HepG2 (cell line): ENCODE results near the gene TMED6. TPM values are rescaled to one million over a fixed set of nuclear protein-coding genes. Genes with fewer than 3 reads are reported as not detected.

Experiments
- CEBPG ChIP-seq: IDR thresholded peaks from 2 replicates; pipeline ENCODE4 v1.6.1; 2016
- HMGXB3 ChIP-seq: sonication (generic); formaldehyde crosslinking; IDR thresholded peaks from 2 replicates; pipeline ENCODE4 v1.4.0; 2020; ENCODE audit warnings: missing genetic modification reagents, borderline replicate concordance
- KMT2B ChIP-seq: IDR thresholded peaks from 2 replicates; pipeline ENCODE4 v1.6.1; 2016; ENCODE audit warnings: missing genetic modification reagents, missing compliant biosample characterization
- NFKBIZ ChIP-seq: IDR thresholded peaks from 2 replicates; pipeline ENCODE4 v1.6.1; 2018; ENCODE audit warnings: missing genetic modification reagents, missing compliant biosample characterization
- NONO ChIP-seq, 2 experiments: fragments of 450-650 bp in 1 of 2; sonication (generic) in 1 of 2; formaldehyde crosslinking in 1 of 2; IDR thresholded peaks in 1 of 2; conservative IDR thresholded peaks in 1 of 2; 2 replicates each; pipeline versions ENCODE4 v1.6.1 to v1.8.0; 2017 to 2022; ENCODE audit warnings: mild to moderate bottlenecking in 1 of 2, missing genetic modification reagents in 1 of 2, moderate library complexity in 1 of 2
- PLRG1 ChIP-seq: fragments of 450-650 bp; conservative IDR thresholded peaks from 2 replicates; pipeline ENCODE4 v1.6.1; 2016
- SATB2 ChIP-seq: sonication (generic); formaldehyde crosslinking; IDR thresholded peaks from 2 replicates; pipeline ENCODE4 v1.5.0; 2020; ENCODE audit warnings: missing genetic modification reagents
- SP140L ChIP-seq: sonication (generic); formaldehyde crosslinking; IDR thresholded peaks from 2 replicates; pipeline ENCODE4 v1.4.0; 2020; ENCODE audit warnings: missing genetic modification reagents, borderline replicate concordance
- THYN1 ChIP-seq: sonication (generic); formaldehyde crosslinking; IDR thresholded peaks from 2 replicates; pipeline ENCODE4 v1.8.1; 2023; ENCODE audit warnings: low read depth, mild to moderate bottlenecking, moderate library complexity, missing genetic modification reagents, borderline replicate concordance
- TRAFD1 ChIP-seq: sonication (generic); formaldehyde crosslinking; IDR thresholded peaks from 2 replicates; pipeline ENCODE4 v1.5.1; 2020; ENCODE audit warnings: missing genetic modification reagents, mild to moderate bottlenecking, borderline replicate concordance
- ZBTB38 ChIP-seq: sonication (generic); formaldehyde crosslinking; IDR thresholded peaks from 2 replicates; pipeline ENCODE4 v1.5.1; 2020; ENCODE audit warnings: mild to moderate bottlenecking, missing genetic modification reagents
- ZFP41 ChIP-seq: sonication (generic); formaldehyde crosslinking; IDR thresholded peaks from 2 replicates; pipeline ENCODE4 v1.4.0; 2020; ENCODE audit warnings: mild to moderate bottlenecking, missing genetic modification reagents, borderline replicate concordance
- ZNF10 ChIP-seq: sonication (generic); formaldehyde crosslinking; IDR thresholded peaks from 2 replicates; pipeline ENCODE4 v1.4.0; 2020; ENCODE audit warnings: mild to moderate bottlenecking, low read depth, missing genetic modification reagents, borderline replicate concordance
- ZNF207 ChIP-seq: fragments of 450-650 bp; IDR thresholded peaks from 2 replicates; pipeline ENCODE4 v1.6.1; 2016; ENCODE audit warnings: antibody characterized with exemption, borderline replicate concordance
- ZNF75D ChIP-seq: sonication (generic); formaldehyde crosslinking; IDR thresholded peaks from 2 replicates; pipeline ENCODE4 v1.8.1; 2023; ENCODE audit warnings: missing genetic modification reagents, mild to moderate bottlenecking, borderline replicate concordance
- ZNF792 ChIP-seq: IDR thresholded peaks from 2 replicates; pipeline ENCODE4 v1.6.1; 2016
- ZNF83 ChIP-seq: sonication (generic); formaldehyde crosslinking; IDR thresholded peaks from 2 replicates; pipeline ENCODE4 v1.4.0; 2020; ENCODE audit warnings: missing genetic modification reagents, mild to moderate bottlenecking, borderline replicate concordance
- polyA plus RNA-seq, 8 experiments: library from polyadenylated mRNA; depleted of rRNA in 3 of 8; stranded (reverse) in 7 of 8; unstranded in 1 of 8; fragments of >200 nt; fragmentation: Illumina TruSeq in 4 of 8; extraction: Trizol in 4 of 8; gene quantifications; 2 replicates each; pipeline versions ENCODE4 v1.2.1 to v1.2.3, GENCODE V29; 2011 to 2016; ENCODE audit warnings: low read depth in 4 of 8, missing spikeins in 1 of 8, mixed read lengths in 1 of 8; ENCODE audit not compliant: insufficient read depth in 1 of 8
- total RNA-seq, 5 experiments: library from RNA; depleted of rRNA; stranded (reverse); fragments of >200 nt; fragmentation: Illumina TruSeq; extraction: Trizol; gene quantifications; 2 replicates each; pipeline ENCODE4 v1.2.3, GENCODE V29; 2016; ENCODE audit warnings: low read depth in 1 of 5

TMED6 gene
- total and polyA plus RNA-seq, 2 of the 13 experiments (the other 11 are each of a cell fraction or from before 2014, with no cell fraction given): 9.8 to 14.4 TPM

GRCh38 chr16:69310653-69311532, 40.7 kb downstream of the TMED6 start, which contains the start of gene VPS4A (continued):
- TF ChIP-seq HMGXB3 (peak; percentile 76; the same call in 1 of the 2 replicates), ZNF83 (CRISPR knock-in tag) (no peak), ZNF75D (CRISPR knock-in tag) (no peak), NONO (IDR thresholded peaks at IDR 0.05) (no peak), NONO (CRISPR knock-in tag; conservative IDR thresholded peaks at IDR 0.05) (peak; percentile 96), SATB2 (no peak), SP140L (CRISPR knock-in tag) (peak; percentile 53; the same call in 1 of the 2 replicates), ZNF207 (no peak), ZBTB38 (CRISPR knock-in tag) (peak; percentile 7), KMT2B (CRISPR knock-in tag) (peak; percentile 52; the same call in 1 of the 2 replicates), PLRG1 (no peak), NFKBIZ (CRISPR knock-in tag) (no peak), THYN1 (CRISPR knock-in tag) (no peak), ZFP41 (CRISPR knock-in tag) (no peak), ZNF10 (no peak), CEBPG (CRISPR knock-in tag) (peak; percentile 29), TRAFD1 (CRISPR knock-in tag) (no peak), ZNF792 (CRISPR knock-in tag) (0 out of 2 replicates have a peak, but pooled peaks have one; percentile 23)
